ENCODE results near the gene KRTAP10-12.

- TF ChIP-seq CTCF (conservative IDR thresholded peaks at IDR 0.05; ENCODE audit: low read depth, low read length) (no peak), EZH2 (IDR thresholded peaks at IDR 0.05; ENCODE audit: borderline replicate concordance, low read depth, low read length, poor library complexity, severe bottlenecking) (no peak)
Measured at GRCh38 chr21:44738621-44739020, 41.6 kb downstream of the KRTAP10-12 start.
